Gastroesophageal sphincter (tissue), 3 donors: Measurements from ENCODE around the gene BLTP2.

ENCODE experiments used
- CTCF ChIP-seq, 4 experiments: fragments of 200-600 bp in 2 of 4; fragments of 450-650 bp in 2 of 4; sonication (generic) in 1 of 4; IDR thresholded peaks; one replicate each; pipeline ENCODE4 v1.5.1; 2017 to 2019; ENCODE audit warnings: antibody characterized with exemption in 4 of 4, mild to moderate bottlenecking in 2 of 4, moderate library complexity in 2 of 4
- POLR2A ChIP-seq, 2 donors: fragments of 450-650 bp; IDR thresholded peaks; one replicate each; pipeline ENCODE4 v1.6.1; 2017; ENCODE audit warnings: antibody characterized with exemption in 2 of 2, mild to moderate bottlenecking in 2 of 2, moderate library complexity in 1 of 2

- no peak for TF ChIP-seq CTCF (IDR thresholded peaks at IDR 0.05)
- TF ChIP-seq POLR2A (IDR thresholded peaks at IDR 0.05) = peak; percentile 88 to 91
Measured at GRCh38 chr17:28598799-28599310, 46.1 kb downstream of the BLTP2 start, which contains the start of gene SPAG5.
